GM18873 (cell line): ENCODE data around the gene IL4R.

Source experiments
- ATAC-seq: cut with Tn5 transposase; IDR thresholded peaks from one replicate; pipeline ENCODE4 v1.9.1; 2021; ENCODE audit warnings: mild to moderate bottlenecking, moderate library complexity, moderate number of reproducible peaks; ENCODE audit not compliant: unreplicated experiment, low FRiP score

Gene IL4R

DNA sequence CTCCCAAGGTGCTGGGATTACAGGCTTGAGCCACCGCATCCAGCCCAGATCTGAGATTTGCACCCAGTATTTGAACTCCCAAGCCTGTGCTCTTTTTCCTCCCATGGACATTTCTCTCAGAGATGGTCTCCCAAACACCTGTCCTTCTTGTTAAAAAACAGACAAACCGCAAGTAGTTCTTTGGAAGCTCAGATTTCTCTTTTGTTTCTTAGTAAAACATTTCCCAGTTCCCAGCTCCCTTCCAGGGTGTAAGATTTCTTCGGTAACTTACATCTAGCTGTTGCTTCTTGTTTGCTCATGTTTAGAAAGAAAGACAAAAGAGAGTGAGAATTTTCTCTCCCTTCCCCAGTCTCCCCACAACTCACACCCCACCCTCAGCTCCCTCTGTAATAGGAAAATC is 36.2 kb downstream of the IL4R start:
- ATAC-seq, result no peak

DNA sequence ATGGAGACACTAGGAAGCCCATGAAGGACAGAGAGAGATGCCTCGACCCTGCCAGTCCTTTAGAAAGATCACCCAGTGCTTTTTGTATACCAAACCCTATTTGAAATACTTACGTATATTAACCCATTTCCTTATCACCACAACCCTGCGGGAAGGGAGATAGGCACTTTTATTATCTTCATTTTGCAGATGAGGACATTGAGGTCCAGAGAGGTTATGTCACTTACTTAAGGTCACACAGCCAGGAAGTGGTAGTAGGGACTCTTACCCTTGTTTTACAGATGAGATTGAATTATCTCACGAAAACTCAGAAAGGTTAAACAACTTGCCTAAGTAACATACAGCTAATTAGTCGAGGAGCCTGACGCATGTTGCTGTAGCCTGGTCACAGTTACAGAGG is 38.2 kb downstream of the IL4R start:
- ATAC-seq, result no peak

DNA sequence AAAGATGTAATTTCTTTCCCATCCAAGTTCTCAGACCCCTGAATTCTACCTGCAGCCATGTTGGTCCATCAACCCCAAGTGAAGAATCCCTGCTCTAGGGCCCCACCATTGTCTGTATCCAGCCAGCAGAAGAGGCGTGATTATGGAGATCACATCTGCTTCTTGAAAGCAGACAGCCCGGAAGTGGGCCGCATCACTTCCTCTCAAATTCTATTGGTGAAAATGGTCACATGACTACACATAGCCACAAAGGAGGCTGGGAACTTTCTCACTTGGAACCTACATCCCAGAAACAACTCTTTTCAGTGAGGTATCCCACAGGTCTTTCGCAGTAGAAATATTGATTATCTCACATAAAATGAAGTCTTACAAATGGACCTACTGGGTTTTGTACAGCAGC is 40.1 kb downstream of the IL4R start:
- ATAC-seq, result no peak

DNA sequence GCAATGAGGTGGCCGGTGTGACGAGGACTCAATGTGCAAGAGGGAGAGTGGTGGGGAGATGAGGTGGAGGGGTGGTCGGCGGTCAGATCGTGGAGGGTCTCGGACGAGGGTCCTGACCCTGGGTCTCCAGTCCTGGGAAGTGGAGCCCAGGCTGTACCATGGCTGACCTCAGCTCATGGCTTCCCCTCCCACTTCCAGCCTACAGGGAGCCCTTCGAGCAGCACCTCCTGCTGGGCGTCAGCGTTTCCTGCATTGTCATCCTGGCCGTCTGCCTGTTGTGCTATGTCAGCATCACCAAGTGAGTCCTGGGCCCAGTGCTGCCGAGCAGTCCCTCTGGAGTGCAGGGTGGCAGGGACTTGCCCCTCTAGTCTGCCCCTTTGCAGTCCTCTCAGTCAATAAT is 41.8 kb downstream of the IL4R start:
- no peak for ATAC-seq

DNA sequence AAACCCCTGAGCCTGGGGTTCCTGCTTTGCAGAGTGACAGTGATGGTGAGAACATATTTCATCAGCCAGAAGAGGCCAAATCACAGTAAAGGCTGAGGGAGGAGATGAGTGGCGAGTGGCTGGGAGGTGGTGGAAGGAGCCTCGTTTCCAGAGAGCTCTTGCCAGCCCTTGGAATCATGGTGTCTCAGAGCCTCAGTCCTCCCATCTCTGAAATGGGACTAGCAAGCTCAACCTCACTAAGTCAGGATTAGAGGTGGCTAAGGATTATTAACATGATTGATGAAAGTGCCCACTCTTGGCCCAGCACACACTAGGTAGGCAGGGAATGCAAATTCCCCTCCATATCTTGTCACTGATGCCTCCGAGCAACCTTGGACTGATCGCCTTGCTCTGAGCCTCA is 43.0 kb downstream of the IL4R start:
- ATAC-seq, result no peak

DNA sequence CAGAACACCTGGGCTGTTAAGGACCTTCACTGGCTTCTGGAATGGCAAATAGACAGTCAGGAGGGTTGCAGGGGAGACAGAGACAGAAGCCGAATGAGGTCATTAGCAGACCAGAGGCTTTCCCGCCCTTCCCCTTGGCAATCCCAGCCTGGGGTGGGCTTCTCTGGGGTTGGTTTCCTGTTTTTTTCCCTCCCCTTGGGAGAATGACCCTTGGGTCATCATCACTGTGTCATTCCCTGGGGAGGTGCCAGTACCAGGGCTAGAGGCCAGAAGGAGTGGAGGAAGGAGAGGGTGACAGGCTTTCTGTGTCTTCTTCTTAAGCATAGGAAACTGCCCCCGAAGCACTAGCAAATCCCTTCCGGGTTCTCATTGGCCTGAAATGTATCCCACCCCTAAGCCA is 45.3 kb downstream of the IL4R start:
- ATAC-seq, result no peak

DNA sequence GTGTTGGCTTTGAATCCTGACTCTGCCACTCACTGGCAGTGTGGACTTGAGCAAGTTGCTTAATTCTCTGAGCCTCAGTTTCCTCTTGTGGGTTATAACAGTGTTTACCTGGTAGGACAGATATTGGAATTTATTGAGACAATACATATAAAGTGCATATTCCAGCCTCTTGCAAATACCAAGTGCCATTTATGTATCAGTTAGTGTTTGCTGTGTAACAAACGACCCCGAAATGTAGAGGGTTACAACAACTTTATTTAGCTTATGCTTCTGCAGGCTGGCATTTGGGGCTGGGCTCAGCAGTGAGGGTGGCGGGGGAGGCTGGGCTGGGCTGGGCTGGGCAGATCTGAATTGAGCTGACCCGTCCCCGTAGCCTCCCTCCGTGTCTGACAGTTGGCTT is 45.8 kb downstream of the IL4R start:
- ATAC-seq, result no peak

DNA sequence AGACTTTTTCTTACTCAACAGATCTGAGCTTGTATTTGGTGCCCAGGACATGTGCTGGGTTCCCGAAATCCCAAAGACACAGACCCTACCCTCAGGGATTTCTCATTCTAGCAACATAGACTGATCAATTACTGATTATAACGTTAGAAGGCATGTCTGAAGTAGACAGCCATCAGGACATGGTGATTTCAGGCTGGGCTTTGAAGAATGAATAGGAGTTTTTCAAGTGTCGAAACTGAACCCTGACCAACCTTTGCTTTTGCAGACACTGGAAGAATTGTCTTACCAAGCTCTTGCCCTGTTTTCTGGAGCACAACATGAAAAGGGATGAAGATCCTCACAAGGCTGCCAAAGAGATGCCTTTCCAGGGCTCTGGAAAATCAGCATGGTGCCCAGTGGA is 48.2 kb downstream of the IL4R start:
- no peak for ATAC-seq

DNA sequence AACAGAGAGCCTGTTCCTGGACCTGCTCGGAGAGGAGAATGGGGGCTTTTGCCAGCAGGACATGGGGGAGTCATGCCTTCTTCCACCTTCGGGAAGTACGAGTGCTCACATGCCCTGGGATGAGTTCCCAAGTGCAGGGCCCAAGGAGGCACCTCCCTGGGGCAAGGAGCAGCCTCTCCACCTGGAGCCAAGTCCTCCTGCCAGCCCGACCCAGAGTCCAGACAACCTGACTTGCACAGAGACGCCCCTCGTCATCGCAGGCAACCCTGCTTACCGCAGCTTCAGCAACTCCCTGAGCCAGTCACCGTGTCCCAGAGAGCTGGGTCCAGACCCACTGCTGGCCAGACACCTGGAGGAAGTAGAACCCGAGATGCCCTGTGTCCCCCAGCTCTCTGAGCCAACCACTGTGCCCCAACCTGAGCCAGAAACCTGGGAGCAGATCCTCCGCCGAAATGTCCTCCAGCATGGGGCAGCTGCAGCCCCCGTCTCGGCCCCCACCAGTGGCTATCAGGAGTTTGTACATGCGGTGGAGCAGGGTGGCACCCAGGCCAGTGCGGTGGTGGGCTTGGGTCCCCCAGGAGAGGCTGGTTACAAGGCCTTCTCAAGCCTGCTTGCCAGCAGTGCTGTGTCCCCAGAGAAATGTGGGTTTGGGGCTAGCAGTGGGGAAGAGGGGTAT is 48.9 kb downstream of the IL4R start:
- no peak for ATAC-seq

DNA sequence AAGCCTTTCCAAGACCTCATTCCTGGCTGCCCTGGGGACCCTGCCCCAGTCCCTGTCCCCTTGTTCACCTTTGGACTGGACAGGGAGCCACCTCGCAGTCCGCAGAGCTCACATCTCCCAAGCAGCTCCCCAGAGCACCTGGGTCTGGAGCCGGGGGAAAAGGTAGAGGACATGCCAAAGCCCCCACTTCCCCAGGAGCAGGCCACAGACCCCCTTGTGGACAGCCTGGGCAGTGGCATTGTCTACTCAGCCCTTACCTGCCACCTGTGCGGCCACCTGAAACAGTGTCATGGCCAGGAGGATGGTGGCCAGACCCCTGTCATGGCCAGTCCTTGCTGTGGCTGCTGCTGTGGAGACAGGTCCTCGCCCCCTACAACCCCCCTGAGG is 49.5 kb downstream of the IL4R start:
- ATAC-seq, result no peak

DNA sequence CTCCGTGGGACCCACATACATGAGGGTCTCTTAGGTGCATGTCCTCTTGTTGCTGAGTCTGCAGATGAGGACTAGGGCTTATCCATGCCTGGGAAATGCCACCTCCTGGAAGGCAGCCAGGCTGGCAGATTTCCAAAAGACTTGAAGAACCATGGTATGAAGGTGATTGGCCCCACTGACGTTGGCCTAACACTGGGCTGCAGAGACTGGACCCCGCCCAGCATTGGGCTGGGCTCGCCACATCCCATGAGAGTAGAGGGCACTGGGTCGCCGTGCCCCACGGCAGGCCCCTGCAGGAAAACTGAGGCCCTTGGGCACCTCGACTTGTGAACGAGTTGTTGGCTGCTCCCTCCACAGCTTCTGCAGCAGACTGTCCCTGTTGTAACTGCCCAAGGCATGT is 50.0 kb downstream of the IL4R start:
- ATAC-seq, result no peak

DNA sequence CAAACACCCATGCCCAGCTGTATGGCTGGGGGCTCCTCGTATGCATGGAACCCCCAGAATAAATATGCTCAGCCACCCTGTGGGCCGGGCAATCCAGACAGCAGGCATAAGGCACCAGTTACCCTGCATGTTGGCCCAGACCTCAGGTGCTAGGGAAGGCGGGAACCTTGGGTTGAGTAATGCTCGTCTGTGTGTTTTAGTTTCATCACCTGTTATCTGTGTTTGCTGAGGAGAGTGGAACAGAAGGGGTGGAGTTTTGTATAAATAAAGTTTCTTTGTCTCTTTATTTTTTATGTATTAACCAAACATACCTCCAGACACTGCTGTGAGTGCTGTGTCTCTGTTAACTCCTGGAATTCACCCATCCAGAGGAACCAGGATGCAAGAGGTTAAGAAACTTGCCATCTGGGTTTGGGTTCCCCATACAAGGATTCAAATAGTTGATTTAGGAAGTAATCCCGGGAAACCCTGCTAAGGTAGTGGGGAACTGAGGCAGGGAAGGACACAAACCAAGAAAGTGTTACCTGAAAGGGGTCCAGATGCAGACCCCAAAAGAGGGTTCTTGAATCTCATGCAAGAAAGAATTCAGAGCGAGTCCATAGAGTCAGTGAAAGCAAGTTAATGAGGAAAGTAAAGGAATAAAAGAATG is 50.8 kb downstream of the IL4R start:
- ATAC-seq, result no peak

DNA sequence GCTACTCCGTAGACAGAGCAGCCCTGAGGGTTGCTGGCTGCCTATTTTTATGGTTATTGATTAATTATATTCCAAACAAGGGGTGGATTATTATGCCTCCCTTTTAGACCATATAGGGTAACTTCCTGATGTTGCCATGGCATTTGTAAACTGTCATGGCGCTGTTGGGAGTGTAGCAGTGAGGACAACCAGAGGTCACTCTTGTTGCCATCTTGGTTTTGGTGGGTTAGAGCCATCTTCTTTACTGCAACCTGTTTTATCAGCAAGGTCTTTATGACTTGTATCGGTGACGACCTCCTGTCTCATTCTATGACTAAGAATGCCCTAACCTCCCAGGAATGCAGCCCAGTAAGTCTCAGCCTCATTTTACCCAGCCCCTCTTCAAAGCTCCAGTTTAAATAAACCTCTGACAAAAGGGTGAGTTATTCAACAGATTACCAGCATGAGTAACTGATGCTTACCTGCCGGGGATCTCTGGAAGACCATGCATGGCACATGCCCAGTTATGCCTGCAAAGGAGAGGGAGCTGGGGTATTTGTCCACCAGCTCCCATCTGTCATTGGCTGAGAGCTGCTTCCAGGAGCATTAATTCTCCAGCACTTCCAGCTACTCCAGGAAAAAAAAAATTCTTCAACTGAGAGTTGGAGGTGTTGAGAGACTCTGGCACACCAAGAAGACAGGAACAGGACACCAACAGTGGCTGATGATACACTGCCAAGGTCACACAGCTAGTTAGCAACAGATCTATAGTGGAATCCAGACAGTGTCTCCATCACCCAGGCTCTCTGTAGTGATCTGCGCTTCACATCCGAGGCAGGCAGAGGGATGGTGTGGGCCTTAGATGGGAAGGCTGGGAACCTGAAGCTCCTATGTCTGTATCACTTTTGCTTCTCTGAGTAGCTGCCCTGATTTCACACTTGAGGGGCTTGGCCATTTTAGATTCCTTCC is 51.6 kb downstream of the IL4R start:
- no peak for ATAC-seq

DNA sequence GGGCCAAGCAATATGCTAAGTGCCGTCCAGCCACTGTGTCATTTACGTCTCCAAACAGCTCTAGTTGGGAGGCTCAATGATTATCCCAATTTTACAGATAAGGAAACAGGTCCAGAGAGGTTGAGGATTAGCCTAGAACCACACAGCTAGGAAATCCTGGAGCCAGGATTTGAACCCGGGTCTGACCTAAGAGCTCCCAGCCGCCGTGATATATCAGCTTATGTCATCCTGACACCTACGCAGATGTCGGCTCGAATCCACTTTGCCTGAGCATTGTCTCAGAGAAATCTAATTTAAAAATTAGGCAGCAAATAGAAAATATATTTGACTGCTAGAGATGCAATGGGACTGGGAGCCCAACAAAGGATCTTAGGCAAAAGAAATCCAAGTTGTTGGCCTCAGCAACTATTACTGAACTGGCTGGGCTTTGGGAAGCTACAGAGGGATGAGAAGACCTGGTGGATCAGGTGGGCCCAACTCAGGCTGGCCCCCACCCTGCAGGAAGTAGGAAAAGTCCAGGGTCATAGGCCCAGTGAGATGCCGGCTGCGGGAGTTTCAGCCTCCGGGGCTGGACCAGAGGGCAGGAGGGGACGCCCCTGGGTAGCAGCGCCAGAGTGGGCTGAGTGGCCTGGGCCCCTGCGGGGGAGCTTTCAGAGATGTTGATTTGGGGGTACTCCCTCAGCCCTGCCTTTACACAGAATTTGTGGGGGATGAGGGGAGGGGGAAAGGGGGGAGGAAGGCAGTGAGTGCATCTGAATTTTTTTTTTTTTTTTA is 53.1 kb downstream of the IL4R start:
- ATAC-seq, result no peak

DNA sequence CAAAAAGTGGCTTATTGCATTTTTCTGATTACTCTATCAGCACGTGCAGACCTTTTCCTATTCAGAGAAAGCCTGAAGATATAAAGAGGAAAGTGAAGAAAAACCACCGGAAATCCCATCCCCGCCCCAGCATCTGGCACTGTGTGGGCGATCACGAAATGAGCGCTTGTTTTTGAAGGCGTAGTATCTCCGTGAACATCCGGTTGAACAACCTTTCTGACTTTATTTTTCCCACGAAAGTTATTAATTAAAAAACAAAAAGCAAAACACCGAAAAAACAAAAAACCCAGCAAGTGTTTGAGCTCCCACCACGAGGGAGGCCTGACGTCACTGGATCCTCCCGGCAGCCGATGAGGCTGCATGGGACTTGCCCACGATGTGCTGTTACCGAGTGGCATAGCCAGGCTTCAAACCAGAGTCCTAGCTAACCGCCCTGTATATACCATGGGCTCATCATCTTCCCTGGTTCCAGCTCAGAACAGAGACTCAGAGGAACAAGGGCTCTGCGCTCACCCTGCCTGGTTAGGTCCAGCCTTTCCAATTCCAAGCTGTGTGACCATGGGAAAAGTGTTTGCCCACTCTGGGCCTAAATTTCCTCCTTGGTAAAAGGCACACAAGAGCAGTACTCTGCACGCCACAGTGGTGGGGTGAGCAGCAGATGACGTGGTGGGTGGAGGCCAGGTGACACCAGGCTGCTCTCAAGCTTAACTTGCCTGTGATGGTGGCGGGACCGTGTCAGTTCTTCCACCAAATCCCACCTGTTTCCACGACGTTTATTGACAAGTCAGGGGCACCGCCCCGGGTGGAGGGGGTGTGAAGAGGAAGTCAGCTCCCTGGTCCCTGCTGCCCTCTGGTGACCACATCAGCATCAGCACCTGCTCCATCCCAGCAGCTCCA is 53.9 kb downstream of the IL4R start:
- ATAC-seq, result peak; percentile 59

DNA sequence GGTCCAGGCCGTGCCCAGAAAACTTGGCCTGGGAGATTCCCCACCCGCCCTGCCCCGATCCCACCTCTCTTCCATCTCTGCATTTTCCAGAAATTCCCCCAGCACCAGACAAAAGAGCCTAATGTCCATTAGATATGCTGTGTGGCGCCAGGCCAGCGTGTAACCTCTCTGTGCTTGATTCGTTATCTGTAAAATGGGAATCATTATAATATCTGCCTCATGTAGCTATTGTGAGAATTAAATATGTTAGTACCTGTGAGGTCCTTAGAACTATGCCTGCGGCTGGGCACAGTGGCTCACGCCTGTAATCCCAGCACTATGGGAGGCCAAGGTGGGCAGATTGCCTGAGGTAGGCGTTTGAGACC is 54.6 kb downstream of the IL4R start:
- no peak for ATAC-seq

DNA sequence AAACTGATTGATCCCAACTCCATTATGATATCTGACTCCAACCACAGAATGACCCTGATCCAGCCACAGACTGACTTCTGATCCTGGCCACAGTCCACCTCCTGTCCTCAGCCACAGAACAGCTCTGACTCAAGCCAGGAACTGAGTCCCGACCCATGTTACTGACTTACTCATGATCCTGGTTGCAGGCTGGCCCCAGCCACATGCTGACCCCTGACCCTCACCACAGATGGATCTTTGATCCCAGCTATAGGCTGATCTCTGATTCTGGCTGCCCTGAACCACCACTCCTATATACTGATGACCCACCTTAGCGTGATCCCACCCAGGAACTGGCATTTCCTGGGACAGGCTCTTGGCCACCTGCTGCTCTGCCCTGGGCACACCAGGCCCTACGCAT is 56.0 kb downstream of the IL4R start:
- no peak for ATAC-seq

DNA sequence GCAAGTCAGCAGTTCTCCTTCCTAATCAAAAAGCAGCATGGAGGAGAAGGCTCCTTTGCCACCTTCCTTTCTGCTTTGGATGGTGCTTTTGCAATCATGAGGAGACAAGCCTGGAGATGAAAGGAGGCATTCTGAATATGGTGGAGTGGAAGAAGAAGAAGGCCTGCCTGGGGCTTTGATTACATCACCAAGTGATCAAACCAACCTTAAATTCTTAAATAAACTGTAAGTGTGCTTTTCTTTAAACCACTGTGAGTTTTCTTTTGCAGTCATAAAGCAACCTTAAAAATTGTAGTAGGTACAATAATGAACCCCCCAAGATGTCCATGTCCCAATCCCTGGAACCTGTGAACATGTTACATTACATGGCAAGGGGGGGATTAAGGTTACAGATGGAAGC is 56.5 kb downstream of the IL4R start:
- ATAC-seq, result no peak

DNA sequence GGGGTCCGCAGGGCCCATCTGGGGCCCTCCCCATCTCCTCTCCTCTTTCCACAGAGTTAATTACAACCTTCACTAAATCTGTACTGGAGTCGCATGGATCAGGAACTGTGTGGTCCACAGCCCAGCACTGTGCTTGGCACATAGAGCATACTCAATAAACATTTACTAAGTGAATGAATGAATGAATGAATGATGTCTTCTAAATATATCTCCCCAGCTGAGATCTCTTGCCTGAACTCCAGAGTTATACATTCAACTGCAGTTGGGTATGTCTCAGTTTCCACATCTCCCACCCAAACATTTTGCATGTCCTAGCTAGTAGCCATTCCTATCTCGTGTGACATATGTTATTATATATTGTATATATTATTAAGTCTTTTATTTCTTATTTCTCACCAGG is 59.5 kb downstream of the IL4R start:
- no peak for ATAC-seq
